HepG2 (cell line): Measurements from ENCODE around the gene NAA38. TPM values are rescaled to one million over a fixed set of nuclear protein-coding genes. Genes with fewer than 3 reads are reported as not detected.

Experiments
- ELF1 ChIP-seq: sonication (generic); formaldehyde crosslinking; IDR thresholded peaks from 2 replicates; pipeline ENCODE4 v1.4.0; 2020; ENCODE audit warnings: missing genetic modification reagents
- EP300 ChIP-seq, 3 experiments: sonication (generic) in 1 of 3; formaldehyde crosslinking in 1 of 3; IDR thresholded peaks; 2 replicates each; pipeline versions ENCODE4 v1.5.1 to v1.6.1; 2011 to 2020; ENCODE audit warnings: low read depth in 2 of 3, low read length in 2 of 3, borderline replicate concordance in 1 of 3, improper control_type of control experiment in 1 of 3, mild to moderate bottlenecking in 1 of 3, missing genetic modification reagents in 1 of 3, moderate library complexity in 1 of 3
- FOSL2 ChIP-seq: sonication (generic); formaldehyde crosslinking; IDR thresholded peaks from 2 replicates; pipeline ENCODE4 v1.4.0; 2020; ENCODE audit warnings: missing genetic modification reagents
- GPN1 ChIP-seq: sonication (generic); formaldehyde crosslinking; IDR thresholded peaks from 2 replicates; pipeline ENCODE4 v1.5.1; 2020; ENCODE audit warnings: missing genetic modification reagents, borderline replicate concordance
- PHF20 ChIP-seq: sonication (generic); formaldehyde crosslinking; IDR thresholded peaks from 2 replicates; pipeline ENCODE4 v1.5.0; 2020; ENCODE audit warnings: mild to moderate bottlenecking, missing genetic modification reagents
- PTBP1 ChIP-seq: fragments of 200-400 bp; formaldehyde crosslinking; IDR thresholded peaks from 2 replicates; pipeline ENCODE4 v1.6.1; 2018; ENCODE audit warnings: low read length, low read depth; ENCODE audit not compliant: poor library complexity, severe bottlenecking
- ZNF235 ChIP-seq: sonication (generic); formaldehyde crosslinking; IDR thresholded peaks from 2 replicates; pipeline ENCODE4 v1.8.1; 2023; ENCODE audit warnings: mild to moderate bottlenecking, missing genetic modification reagents, borderline replicate concordance
- ZNF326 ChIP-seq: sonication (generic); formaldehyde crosslinking; IDR thresholded peaks from 2 replicates; pipeline ENCODE4 v1.4.0; 2020; ENCODE audit warnings: missing genetic modification reagents, borderline replicate concordance
- ZNF678 ChIP-seq: sonication (generic); formaldehyde crosslinking; IDR thresholded peaks from 2 replicates; pipeline ENCODE4 v1.4.0; 2020; ENCODE audit warnings: mild to moderate bottlenecking, missing genetic modification reagents
- ZNF761 ChIP-seq: sonication (generic); formaldehyde crosslinking; conservative IDR thresholded peaks from 2 replicates; pipeline ENCODE4 v1.4.0; 2020; ENCODE audit warnings: mild to moderate bottlenecking, missing genetic modification reagents
- polyA plus RNA-seq, 8 experiments: library from polyadenylated mRNA; depleted of rRNA in 3 of 8; stranded (reverse) in 7 of 8; unstranded in 1 of 8; fragments of >200 nt; fragmentation: Illumina TruSeq in 4 of 8; extraction: Trizol in 4 of 8; gene quantifications; 2 replicates each; pipeline versions ENCODE4 v1.2.1 to v1.2.3, GENCODE V29; 2011 to 2016; ENCODE audit warnings: low read depth in 4 of 8, missing spikeins in 1 of 8, mixed read lengths in 1 of 8; ENCODE audit not compliant: insufficient read depth in 1 of 8
- total RNA-seq, 5 experiments: library from RNA; depleted of rRNA; stranded (reverse); fragments of >200 nt; fragmentation: Illumina TruSeq; extraction: Trizol; gene quantifications; 2 replicates each; pipeline ENCODE4 v1.2.3, GENCODE V29; 2016; ENCODE audit warnings: low read depth in 1 of 5
- TF ChIP-seq, protein P1 (sequence below): sonication (generic); formaldehyde crosslinking; IDR thresholded peaks from 2 replicates; pipeline ENCODE4 v1.4.0; 2020; ENCODE audit warnings: missing genetic modification reagents
- TF ChIP-seq, protein P2 (sequence below): IDR thresholded peaks from 2 replicates; pipeline ENCODE4 v1.6.1; 2012; ENCODE audit warnings: low read length, improper control_type of control experiment
- TF ChIP-seq, protein P3 (sequence below): sonication (generic); formaldehyde crosslinking; conservative IDR thresholded peaks from 2 replicates; pipeline ENCODE4 v1.4.0; 2020; ENCODE audit warnings: missing genetic modification reagents
- TF ChIP-seq, protein P4 (sequence below): IDR thresholded peaks from 2 replicates; pipeline ENCODE4 v1.6.1; 2016; ENCODE audit warnings: control low read depth
- TF ChIP-seq, protein P5 (sequence below): sonication (generic); formaldehyde crosslinking; conservative IDR thresholded peaks from 2 replicates; pipeline ENCODE4 v1.8.0; 2022; ENCODE audit warnings: low read depth, missing genetic modification reagents

The NAA38 gene
- total and polyA plus RNA-seq, 2 of the 13 experiments (the other 11 are each of a cell fraction or from before 2014, with no cell fraction given): 46.9 to 91.6 TPM

DNA sequence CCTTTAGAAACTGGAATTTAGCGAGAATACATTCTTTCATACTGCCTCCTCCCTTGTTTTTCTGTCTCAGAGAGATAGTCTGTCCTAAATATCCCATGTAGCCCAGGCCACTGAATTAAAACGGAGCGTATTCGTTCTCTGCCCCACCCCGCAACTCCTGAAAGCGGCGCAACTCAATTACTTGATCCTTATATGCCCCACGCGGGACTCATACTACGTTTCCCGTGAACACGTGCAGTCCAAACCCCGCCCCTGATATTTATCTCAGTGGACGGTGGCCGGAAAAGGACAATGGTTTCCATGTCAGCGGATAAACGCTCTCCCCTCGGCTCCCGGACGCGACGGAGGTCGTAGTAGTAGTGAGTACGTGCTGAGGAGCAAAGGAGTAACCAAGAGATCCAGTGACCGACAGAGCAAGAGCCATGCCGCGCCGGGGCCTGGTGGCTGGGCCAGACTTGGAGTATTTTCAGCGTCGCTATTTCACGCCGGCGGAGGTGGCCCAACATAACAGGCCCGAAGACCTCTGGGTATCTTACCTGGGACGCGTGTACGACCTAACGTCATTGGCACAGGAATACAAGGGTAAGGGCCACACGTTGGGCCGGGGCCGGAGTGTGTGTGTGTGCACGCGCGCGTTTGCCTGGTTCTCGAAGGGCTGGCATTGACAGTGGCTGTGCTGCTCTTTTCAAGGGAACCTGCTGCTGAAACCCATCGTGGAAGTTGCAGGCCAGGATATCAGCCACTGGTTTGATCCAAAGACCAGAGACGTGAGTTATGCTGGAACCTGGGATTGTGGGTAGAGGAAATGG is 558 bp upstream of the NAA38 start, which contains the start of gene CYB5D1 (continued):
- TF ChIP-seq, protein P1, sequence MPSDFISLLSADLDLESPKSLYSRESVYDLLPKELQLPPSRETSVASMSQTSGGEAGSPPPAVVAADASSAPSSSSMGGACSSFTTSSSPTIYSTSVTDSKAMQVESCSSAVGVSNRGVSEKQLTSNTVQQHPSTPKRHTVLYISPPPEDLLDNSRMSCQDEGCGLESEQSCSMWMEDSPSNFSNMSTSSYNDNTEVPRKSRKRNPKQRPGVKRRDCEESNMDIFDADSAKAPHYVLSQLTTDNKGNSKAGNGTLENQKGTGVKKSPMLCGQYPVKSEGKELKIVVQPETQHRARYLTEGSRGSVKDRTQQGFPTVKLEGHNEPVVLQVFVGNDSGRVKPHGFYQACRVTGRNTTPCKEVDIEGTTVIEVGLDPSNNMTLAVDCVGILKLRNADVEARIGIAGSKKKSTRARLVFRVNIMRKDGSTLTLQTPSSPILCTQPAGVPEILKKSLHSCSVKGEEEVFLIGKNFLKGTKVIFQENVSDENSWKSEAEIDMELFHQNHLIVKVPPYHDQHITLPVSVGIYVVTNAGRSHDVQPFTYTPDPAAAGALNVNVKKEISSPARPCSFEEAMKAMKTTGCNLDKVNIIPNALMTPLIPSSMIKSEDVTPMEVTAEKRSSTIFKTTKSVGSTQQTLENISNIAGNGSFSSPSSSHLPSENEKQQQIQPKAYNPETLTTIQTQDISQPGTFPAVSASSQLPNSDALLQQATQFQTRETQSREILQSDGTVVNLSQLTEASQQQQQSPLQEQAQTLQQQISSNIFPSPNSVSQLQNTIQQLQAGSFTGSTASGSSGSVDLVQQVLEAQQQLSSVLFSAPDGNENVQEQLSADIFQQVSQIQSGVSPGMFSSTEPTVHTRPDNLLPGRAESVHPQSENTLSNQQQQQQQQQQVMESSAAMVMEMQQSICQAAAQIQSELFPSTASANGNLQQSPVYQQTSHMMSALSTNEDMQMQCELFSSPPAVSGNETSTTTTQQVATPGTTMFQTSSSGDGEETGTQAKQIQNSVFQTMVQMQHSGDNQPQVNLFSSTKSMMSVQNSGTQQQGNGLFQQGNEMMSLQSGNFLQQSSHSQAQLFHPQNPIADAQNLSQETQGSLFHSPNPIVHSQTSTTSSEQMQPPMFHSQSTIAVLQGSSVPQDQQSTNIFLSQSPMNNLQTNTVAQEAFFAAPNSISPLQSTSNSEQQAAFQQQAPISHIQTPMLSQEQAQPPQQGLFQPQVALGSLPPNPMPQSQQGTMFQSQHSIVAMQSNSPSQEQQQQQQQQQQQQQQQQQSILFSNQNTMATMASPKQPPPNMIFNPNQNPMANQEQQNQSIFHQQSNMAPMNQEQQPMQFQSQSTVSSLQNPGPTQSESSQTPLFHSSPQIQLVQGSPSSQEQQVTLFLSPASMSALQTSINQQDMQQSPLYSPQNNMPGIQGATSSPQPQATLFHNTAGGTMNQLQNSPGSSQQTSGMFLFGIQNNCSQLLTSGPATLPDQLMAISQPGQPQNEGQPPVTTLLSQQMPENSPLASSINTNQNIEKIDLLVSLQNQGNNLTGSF (CRISPR knock-in tag): no peak
- TF ChIP-seq PTBP1 (no peak), ELF1 (CRISPR knock-in tag) (no peak; the same call in 1 of the 2 replicates), ZNF761 (CRISPR knock-in tag) (no peak), ZNF235 (CRISPR knock-in tag) (no peak), ZNF678 (no peak), ZNF326 (CRISPR knock-in tag) (no peak), GPN1 (CRISPR knock-in tag) (no peak), PHF20 (CRISPR knock-in tag) (no peak), EP300 (IDR thresholded peaks at IDR 0.05; ENCODE audit: low read depth in 2 of 2, low read length in 2 of 2) (no peak), EP300 (CRISPR knock-in tag; IDR thresholded peaks at IDR 0.05; ENCODE audit: borderline replicate concordance) (no peak), FOSL2 (CRISPR knock-in tag) (no peak; the same call in 1 of the 2 replicates)
- TF ChIP-seq, protein P2, sequence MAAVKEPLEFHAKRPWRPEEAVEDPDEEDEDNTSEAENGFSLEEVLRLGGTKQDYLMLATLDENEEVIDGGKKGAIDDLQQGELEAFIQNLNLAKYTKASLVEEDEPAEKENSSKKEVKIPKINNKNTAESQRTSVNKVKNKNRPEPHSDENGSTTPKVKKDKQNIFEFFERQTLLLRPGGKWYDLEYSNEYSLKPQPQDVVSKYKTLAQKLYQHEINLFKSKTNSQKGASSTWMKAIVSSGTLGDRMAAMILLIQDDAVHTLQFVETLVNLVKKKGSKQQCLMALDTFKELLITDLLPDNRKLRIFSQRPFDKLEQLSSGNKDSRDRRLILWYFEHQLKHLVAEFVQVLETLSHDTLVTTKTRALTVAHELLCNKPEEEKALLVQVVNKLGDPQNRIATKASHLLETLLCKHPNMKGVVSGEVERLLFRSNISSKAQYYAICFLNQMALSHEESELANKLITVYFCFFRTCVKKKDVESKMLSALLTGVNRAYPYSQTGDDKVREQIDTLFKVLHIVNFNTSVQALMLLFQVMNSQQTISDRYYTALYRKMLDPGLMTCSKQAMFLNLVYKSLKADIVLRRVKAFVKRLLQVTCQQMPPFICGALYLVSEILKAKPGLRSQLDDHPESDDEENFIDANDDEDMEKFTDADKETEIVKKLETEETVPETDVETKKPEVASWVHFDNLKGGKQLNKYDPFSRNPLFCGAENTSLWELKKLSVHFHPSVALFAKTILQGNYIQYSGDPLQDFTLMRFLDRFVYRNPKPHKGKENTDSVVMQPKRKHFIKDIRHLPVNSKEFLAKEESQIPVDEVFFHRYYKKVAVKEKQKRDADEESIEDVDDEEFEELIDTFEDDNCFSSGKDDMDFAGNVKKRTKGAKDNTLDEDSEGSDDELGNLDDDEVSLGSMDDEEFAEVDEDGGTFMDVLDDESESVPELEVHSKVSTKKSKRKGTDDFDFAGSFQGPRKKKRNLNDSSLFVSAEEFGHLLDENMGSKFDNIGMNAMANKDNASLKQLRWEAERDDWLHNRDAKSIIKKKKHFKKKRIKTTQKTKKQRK: no peak
- TF ChIP-seq, protein P3, sequence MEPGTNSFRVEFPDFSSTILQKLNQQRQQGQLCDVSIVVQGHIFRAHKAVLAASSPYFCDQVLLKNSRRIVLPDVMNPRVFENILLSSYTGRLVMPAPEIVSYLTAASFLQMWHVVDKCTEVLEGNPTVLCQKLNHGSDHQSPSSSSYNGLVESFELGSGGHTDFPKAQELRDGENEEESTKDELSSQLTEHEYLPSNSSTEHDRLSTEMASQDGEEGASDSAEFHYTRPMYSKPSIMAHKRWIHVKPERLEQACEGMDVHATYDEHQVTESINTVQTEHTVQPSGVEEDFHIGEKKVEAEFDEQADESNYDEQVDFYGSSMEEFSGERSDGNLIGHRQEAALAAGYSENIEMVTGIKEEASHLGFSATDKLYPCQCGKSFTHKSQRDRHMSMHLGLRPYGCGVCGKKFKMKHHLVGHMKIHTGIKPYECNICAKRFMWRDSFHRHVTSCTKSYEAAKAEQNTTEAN: no peak
- TF ChIP-seq, protein P4, sequence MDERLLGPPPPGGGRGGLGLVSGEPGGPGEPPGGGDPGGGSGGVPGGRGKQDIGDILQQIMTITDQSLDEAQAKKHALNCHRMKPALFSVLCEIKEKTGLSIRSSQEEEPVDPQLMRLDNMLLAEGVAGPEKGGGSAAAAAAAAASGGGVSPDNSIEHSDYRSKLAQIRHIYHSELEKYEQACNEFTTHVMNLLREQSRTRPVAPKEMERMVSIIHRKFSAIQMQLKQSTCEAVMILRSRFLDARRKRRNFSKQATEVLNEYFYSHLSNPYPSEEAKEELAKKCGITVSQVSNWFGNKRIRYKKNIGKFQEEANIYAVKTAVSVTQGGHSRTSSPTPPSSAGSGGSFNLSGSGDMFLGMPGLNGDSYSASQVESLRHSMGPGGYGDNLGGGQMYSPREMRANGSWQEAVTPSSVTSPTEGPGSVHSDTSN (CRISPR knock-in tag): no peak
- TF ChIP-seq, protein P5, sequence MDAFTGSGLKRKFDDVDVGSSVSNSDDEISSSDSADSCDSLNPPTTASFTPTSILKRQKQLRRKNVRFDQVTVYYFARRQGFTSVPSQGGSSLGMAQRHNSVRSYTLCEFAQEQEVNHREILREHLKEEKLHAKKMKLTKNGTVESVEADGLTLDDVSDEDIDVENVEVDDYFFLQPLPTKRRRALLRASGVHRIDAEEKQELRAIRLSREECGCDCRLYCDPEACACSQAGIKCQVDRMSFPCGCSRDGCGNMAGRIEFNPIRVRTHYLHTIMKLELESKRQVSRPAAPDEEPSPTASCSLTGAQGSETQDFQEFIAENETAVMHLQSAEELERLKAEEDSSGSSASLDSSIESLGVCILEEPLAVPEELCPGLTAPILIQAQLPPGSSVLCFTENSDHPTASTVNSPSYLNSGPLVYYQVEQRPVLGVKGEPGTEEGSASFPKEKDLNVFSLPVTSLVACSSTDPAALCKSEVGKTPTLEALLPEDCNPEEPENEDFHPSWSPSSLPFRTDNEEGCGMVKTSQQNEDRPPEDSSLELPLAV (CRISPR knock-in tag): no peak
